GM12874 (cell line): ENCODE measurements around the gene DYNLRB2.

Experiments
- TF ChIP-seq, protein P1 (sequence below): IDR thresholded peaks from 2 replicates; pipeline ENCODE4 v1.5.1; 2011; ENCODE audit warnings: low read depth, mild to moderate bottlenecking, control low read depth, low read length, moderate library complexity; ENCODE audit not compliant: insufficient read depth

DYNLRB2 gene

GRCh38 chr16:80540516-80541305 lies at the start of gene DYNLRB2:
Gene DYNLRB2, plus strand, starts transcription at chr16:80540993. Its CDS starts 84 bp downstream, at chr16:80541077.
- TF ChIP-seq, protein P1, sequence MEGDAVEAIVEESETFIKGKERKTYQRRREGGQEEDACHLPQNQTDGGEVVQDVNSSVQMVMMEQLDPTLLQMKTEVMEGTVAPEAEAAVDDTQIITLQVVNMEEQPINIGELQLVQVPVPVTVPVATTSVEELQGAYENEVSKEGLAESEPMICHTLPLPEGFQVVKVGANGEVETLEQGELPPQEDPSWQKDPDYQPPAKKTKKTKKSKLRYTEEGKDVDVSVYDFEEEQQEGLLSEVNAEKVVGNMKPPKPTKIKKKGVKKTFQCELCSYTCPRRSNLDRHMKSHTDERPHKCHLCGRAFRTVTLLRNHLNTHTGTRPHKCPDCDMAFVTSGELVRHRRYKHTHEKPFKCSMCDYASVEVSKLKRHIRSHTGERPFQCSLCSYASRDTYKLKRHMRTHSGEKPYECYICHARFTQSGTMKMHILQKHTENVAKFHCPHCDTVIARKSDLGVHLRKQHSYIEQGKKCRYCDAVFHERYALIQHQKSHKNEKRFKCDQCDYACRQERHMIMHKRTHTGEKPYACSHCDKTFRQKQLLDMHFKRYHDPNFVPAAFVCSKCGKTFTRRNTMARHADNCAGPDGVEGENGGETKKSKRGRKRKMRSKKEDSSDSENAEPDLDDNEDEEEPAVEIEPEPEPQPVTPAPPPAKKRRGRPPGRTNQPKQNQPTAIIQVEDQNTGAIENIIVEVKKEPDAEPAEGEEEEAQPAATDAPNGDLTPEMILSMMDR, result no peak

DNA sequence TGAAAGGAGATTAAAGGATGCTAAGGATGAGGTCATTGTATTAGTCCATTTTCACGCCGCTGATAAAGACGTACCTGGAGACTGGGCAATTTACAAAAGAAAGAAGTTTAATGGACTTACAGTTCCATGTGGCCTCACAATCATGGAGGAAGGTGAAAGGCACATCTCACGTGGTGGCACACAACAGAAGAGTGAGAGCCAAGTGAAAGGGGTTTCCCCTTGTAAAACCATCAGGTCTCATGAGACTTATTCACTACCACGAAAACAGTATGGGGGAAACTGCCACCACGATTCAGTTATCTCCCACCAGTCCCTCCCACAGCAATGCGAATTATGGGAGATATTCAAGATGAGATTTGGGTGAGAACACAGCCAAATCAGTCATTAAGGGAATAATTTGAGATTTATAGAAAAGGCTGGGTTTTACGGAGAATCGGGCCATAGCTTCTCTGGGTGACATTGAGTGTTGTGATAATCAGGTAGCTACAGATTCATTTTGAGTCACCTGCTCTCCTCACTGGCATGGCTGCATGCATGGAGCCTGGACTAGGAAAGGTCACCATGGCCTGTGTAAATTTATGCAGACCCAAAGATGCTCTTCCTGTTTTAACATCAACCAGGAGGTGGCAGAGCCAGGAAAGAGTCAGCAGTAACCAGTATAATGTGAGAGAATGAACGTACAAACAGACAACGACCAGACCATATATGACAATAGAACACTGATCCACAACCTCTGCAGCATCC lies 40.5 kb upstream of the DYNLRB2 start:
- TF ChIP-seq, protein P1, result no peak

DNA sequence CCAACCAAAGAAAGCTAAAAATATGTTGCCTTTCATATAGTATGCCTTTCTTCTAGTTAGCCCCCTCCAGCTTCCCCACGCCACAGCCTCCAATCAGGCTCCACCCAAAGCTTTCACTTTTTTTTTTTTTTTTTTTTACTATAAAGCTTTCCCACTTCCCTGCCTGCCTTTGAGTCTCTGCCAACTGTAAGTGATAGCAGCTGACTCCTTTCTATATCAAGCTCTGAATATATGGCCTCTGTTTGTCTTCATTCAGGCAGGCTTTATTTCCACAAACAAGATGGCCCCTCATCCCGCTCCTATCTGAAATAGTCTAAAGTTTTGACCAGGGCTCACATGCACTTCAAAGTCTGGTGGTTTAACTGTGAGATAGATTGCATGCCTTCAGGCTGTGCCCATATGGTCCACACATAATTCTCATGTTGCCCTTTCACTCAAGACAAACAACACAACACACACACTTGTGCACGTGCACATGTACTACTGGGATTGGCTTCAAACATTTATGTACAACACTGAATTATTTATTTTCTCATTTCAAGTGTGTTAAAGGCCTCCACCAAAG lies 39.8 kb upstream of the DYNLRB2 start:
- TF ChIP-seq, protein P1, result no peak

- TF ChIP-seq, protein P1, result no peak
Measured at GRCh38 chr16:80503107-80503506, 37.7 kb upstream of the DYNLRB2 start.

- TF ChIP-seq, protein P1, result no peak
Measured at GRCh38 chr16:80507538-80507937, 33.3 kb upstream of the DYNLRB2 start.

DNA sequence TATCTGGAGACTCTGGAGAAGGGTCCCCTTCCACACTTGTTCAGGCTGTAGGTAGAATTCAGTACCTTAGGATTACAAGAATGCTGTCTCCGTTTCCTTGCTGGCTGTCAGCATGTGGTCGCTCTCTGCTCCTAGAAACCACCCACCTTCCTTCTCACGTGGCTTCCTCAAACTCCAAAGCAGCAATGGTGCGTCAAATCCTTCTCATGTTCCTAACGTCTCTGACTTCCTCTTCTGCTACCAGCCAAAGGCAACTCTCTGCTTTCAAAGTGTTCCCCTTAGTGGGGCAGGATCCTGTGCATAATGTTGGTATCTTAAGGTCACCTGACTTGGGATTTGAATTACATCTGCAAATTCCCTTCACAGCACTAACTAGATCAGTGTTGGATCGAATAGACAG lies 30.9 kb upstream of the DYNLRB2 start:
- TF ChIP-seq, protein P1, result no peak

DNA sequence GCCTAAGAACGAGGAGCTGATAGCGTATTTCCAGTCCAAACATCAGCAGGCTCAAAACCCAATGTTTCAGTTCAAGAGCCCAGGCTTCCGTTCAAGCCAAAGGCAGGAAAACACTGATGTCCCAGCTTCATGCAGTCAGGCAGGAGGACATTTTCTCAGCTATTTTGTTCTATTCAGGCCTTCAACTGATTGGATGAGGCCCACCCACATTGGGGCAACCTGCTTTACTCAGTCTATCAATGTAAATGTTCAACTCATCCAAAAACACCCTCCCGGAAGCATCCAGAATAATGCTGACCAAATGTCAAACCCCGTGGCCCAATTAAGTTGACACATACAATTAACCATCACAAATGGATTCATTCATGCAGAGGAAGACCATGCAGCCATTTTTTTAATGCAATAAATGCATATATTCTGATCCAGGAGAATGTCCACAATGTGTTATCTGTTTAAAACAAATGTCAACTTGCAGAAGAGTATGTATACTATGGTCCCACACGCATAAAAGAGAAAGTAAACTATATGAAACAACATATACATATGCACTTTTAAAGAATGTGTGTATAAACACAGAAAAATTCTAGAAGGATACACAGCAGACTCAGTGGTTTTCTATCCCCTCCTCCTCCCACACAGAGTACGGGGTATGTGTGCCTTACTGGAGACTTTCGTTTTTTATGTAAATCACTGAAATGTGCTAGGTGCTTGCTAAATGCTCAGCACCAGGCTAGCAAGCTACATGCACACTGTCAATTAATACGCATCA lies 28.8 kb upstream of the DYNLRB2 start:
- TF ChIP-seq, protein P1, result no peak
